ENCODE measurements around the gene KCNQ1. TPM values are rescaled to one million over a fixed set of nuclear protein-coding genes. Genes with fewer than 3 reads are reported as not detected.

KCNQ1 gene
- polyA plus RNA-seq, 10 donors = 1.2 to 3.6 (median 2.4) TPM

DNA sequence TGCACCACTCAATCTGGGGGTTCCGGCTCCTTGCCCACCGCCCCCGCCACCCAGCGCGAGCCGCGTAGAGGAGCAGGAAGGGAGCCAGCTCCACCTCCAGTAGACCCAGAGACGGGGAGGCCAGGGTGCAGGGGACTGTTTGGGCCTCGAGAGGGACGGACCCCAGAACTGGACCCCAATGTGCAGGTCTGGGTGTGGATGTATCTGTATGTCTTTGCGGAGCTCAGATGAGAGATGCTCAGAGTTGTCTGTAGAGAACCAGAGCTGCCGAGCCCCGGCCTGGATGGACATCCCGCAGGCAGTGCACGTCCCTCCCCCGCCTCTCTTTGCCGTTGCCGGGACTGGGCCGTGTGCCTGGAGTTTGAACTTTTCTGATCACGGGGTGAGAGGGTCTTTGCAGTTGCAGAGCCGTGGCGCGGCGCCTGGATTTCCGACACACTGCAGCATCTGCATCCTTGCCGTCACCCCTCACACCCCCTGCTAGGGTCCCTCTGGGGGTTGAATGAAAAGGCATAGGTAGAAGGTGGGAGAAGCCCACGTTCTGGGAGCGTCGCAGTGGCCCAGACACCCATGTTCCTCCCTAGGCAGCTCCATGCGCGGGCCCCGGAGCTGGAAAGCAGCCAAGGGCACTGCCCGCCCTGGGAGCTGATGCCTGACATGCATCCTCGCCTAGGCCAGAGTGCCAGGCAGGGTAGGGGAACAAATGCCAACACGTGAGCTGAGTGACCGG, 105.2 kb downstream of the KCNQ1 start:
- peak; percentile 20 to 83 (median 51) for DNase-seq

DNA sequence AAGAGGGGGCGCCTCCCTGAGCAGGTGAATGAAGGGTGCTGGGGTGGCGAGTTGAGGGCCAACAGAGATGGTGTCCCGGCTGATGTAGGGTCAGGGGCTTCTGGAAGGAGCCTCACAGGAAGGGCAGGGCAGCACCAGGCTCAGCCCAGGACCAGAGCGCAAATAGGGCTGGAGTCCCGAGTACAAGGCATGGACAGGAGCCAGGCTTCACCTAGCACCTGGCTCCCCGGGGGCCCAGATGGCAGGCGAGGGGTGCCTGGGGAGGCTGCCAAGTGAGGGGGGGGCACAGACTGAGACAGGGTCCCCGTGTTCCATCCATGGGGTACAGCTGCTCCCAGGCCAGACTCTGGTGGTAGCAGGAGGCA, 105.8 kb downstream of the KCNQ1 start:
- DNase-seq = no peak

DNA sequence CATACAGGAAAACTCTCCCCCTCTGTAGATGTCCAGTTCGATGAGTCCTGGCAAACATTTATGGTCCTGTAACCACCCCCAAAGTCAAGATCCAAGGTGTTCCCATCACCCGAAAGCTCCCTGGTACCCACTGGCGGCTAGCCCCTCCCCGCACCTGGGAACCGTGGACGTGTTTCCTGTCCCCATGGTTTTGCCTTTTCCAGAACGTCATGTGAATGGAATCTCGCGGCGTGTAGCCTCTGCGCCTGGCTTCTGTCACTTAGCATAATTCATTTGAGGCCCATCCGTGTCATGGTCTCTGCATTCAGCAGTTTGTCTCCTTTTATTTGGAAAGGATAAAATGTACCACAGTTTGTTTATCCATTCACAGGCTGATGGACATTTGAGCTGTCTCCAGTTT, 106.3 kb downstream of the KCNQ1 start:
- DNase-seq = no peak

DNA sequence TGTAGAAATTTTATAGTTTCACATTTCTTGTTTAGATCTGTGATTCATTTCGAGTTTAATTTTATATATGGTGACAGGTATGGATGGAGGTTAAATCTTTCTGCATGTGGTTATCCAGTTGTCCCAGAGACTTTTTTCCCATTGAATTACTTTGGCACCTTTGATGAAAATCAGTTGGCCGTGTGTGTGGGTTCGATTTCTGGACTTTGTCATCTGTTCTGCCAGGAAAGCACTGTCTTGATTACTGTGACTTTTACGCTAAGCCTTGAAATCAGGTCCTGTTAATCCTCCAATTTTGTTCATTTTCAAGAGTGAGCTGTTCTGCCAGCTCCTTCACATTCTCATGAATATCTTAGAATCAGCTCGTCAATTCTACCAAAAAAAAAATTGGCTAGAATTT, 107.4 kb downstream of the KCNQ1 start:
- no peak for DNase-seq

DNA sequence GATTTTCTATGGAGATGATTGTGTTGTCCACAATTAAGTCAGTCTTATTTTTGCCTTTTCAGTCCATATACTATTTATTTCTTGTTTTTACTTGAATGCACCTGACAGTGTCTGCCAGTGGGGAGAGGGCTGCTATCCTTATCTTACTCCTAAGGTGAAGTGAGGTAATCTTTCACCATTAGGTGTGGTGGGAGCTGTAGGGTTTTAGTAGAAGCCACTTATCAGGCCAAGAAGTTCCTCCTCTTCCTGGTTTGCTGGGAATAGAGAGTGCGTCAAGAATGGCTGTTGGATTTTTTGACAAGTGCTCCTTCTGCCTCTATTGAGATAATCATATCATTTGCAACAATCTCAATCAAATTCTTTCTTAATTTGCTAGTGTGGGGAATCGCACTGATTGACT, 108.4 kb downstream of the KCNQ1 start:
- no peak for DNase-seq

DNA sequence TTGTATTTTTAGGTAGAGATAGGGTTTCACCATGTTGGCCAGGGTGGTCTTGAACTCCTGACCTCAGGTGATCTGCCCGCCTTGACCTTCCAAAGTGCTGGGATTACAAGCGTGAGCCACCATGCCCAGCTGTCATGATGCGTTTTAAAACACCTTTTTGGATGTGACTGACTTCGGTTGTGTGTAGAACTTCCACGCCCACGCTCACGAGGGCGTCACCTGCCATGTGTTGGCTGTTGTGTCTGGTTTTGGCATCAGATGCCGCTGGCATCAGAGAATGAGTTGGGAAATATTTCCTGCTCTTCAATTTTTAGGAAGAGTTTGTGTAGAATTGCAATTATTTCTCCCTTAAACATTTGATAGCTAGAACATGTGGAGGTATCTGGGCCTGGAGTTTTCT, 109.1 kb downstream of the KCNQ1 start:
- no peak for DNase-seq

DNA sequence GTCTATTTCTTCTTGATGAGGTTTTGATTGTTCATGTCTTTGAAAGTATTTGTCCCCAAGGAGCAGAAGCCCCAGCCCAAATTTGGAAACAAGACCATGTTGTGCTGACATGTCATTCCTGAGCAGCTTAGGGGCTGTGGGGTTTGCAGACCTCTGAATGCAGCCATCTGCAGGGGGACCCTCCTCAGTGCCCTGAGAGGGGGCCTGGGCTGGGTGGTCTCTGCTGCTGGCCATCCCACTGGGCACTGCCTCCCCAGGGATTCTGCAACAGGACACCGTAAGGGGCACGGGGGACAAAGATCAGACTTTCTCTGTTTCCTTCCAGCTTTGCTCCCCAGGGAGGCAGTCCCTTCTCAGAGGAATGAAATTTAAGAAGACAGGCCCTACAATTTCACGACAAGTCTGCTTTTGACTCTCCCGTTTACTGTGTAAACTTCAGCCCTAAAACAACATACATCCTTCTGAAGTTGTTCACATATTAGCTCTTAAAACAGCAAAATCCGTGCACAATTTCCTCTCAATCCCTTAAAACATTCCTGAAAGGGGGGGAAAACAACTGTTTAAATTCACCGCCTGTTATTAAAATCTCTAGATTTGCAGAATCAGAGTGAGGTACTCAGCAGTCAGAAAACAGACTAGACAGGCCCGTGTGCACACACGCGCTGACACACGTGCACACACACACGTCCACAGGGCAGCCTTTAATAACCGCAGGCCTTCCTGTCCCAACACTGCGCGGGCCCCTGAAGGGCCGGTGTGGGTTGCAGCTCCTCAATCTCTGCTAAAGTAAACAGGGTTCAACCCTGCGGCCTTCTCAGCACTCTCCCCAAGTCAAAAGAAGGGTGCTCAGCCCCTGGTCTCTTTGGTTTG, 109.8 kb downstream of the KCNQ1 start:
- no peak for DNase-seq

DNA sequence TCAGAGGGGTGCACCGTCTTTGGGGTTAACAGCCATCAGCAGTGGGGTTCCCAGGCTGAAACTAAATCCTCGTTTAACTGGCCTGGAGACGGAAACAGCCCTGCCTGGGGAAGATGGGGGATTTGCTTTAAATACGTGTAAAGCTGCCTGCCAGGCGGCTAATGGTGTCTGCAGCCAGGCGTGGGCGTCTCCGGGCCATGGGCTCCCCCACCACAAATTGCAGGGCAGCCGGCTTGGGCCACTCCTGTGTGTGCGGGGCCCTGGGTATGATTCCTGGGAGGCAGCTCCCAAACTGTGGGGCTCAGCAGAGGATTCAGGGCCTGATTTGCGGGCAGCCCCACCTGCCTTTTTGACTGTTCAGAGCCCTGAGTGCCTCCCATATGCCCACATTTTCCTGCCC, 110.5 kb downstream of the KCNQ1 start:
- DNase-seq = no peak

DNA sequence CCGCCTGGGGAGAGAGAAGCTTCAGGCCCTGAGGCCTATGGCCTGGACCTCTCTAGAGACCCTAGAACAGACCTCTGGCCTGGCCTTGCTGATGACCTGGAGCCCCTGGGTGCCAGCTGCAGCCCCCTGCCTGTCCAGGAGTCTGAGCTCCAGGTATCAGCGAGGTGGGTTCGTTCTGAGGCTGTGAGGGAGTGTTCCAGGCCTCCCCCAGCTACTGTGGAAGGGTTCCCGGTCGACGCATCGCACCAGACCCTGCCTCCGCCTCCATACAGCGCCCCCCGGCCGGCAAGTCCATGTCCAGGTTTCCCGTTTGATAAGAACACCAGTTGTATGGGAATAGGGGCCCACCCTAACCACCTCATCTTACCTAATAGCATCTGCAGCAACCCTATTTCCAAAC, 111.1 kb downstream of the KCNQ1 start:
- DNase-seq = no peak

DNA sequence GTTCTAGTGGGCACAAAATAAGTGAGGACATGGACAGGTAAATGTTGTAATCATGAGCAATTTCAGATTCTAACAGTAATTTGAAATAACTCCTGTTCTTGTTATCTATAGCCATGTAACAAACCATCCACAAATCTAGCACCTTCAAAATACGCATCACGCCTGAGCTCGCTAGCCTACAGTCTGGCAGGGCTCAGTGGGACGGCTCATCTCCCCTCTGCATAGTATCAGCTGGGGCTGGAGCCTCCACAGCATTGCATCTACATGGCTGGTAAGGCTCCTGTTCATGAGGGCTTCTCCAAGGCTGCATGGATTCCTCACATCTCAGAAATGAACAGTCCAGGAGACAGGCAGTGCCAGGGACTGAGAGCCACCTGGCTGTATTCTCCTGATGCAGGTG, 112.6 kb downstream of the KCNQ1 start:
- DNase-seq = no peak

DNA sequence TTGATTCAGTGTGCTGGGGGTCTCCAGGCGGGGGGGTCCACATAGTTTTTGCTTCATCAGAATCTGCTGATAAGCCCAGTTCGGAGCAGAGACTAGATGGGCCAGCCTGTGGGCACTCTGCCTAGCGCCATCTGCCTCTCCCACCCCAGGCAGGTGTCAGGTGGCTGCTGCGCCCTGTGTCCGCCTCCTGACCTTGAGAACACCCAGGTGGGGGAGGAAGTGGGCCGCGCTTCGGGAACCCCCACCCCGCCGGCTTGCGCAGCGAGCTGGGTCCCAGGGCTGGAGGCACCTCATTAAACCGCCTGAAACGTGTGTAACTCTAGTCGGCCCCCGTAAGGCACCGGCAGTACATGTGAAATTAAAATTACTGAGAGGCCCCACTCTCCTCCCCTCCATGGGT, 113.6 kb downstream of the KCNQ1 start:
- DNase-seq = no peak

DNA sequence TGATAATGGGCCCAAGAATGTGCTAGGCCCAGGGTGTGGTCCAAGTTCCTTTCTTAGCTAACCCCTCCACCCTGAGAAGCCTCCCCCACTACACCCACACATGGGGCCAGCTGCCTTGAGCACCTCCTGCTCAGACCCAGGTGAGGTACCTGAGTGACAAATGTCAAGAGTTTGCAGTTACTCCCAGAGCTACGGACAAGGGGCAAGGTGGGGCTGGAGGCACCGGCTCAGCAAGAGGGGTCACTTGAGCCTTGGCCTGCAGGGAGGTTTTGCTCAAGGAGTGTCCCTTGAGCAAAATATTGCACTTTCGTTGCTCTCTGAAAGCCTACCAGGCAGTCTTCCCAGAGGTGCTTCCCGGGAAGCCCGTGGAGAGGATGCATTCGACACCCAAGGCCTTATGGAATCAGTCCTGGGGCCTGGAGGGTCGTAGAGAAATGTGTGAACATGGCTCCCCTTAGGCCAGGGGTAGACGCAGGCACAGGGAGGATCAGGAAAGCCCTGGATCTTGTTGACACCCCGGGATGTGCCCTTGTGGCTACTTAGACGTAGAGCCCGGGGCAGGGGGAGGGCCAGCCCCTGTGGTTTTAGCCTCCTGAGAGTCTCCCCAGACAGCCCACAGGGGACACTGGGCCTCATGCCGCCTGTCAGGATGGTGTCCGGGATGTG, 114.2 kb downstream of the KCNQ1 start:
- no peak for DNase-seq

DNA sequence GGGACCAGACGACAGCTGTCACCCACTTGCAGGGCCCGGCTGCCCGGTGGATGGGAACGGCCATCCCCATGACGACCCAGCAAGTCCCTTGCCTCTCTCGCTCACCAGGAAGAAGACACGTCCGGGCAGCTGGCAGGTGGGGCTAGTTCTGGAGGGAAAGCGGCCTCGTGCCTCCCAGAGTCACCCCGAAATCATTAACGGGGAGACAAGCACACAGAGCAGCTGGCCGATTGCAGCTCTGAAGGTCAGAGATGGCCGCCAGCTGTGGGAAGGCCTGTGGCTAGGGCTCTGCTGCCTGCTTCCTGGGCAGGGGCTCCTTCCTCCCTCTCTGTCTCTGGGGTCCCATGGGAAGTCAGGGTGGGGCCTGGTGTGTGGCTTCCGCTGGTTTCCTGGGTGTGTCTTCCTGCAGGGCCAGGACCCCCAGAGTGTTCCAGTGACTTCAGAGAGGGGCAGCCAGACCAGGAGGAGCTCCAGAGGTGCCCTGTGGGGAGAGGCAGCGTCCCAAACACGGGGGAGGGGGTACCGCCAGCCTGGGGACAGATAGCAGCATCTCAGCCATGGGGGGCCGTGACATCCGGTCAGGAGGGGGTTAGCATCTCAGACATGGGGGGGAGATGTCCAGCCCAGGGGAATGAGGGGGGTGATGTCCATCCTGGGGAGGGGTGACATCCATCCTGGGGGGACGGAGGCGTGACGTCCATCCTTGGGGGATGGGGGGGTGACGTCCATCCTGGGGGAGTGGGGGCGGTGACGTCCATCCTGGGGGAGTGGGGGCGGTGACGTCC, 114.9 kb downstream of the KCNQ1 start:
- no peak for DNase-seq

DNA sequence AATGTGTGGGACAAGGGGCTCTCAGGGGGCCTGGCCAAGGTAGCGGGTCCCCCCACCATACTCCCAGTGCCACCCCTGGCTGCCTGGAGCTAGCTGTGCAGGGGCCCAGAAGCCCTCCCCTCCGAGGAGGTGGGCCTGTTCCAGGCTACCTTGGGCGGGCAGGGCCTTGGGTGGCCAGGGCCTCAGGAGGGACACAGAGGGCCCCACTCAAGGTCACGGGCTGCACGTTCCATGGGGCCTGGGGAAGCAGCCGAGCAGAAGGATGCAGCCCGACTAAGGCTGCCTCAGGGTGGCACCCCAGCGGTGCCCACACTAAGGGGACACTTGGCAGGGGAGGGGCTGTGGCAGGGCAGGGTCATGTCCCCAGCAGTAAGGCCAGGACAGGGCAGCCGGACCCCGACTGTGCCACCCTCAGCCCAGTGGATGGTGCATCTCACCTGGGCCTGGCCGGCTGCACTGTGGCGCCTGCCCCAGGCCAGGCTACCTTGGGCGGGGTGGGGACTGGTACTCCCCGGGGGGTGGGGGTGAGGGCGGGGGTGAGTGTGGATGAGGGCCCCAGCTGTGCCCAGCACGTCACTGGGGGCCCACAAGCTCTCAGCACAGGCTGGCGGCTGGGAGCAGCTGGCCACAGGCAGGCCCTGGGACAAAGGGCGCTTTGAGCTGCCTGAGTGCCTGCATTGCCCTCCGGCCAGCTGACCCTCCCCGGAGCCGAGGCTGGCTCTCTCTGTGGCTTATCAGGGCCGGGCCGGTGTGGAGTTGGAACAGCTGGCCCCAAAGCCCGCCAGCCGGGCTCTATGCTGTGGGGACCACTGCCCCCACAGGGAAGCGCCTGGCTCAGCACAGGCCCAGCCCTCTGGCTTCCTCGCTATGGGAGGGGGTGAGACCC, 117.1 kb downstream of the KCNQ1 start:
- DNase-seq = no peak

DNA sequence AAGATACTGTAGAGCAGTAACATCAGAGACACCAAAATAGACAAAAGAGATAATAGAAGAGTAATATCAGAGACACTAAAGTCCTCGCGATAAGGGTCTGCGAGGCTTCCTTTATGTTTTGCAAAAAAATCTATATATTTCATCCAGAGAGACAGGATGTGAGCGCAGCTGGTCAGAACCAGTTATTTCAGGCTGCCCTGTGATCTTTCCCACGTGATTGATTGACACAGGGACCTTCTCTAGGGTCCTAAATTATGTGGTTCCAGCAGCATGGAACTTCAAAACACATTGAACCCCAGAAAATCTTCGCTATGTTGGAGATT, 118.0 kb downstream of the KCNQ1 start:
- DNase-seq = no peak

DNA sequence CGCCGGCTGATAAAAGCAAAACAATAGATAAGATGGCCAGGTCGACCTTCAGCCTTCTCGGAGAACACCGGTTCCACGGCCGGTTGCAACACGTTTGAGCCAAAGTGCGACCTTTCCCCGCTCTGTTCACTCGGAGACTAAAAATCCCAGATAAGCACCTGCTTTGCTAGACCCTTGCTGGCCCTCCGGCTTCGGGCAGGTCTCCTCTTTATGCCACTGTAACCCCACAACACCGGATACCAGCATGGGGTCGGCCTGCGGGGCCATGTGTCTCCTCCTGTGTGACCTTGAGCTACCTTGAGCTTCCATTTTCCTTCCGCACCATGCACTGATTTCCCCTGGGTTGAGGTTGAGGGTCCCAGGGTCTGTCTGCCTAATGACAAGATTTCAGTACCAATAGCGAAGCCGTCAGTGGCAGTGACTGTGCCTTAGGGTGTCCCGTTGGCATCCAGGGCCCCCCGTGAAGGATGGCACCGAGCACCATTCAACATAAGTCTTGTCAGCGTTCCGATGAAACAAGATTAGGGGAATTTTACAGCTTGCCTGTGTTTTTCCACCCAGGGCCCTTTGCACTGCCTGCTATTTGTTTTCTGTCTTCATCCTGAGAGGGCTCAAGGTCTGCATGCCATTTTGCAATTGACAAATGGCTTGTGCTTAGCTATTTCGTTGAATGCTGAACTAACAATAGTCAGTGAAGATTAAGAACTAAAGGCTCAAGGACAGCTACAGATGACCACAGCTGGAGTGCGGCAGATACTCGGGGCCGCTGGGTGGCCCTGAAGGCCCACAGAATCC, 118.6 kb downstream of the KCNQ1 start:
- DNase-seq = no peak

DNA sequence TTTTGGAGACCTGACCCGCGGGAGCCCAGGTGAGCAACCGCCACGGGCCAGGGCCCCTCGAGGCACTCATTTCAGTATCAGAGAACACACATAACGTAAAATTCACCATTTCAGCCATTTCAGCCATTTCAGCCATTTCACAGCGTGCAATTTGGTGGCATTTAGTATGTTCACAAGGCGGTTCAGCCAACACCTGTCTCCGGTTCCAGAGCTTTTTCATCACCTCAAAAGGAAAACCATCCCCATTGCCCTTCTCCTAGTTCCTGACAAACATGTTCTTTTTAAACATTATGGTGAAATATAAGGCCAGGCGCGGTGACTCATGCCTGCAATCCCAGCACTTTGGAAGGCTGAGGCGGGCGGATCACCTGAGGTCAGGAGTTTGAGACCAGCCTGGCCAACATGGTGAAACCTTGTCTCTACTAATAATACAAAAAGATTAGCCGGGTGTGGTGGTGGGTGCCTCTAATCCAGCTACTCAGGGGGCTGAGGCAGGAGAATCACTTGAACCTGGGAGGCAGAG, 119.3 kb downstream of the KCNQ1 start:
- no peak for DNase-seq

DNA sequence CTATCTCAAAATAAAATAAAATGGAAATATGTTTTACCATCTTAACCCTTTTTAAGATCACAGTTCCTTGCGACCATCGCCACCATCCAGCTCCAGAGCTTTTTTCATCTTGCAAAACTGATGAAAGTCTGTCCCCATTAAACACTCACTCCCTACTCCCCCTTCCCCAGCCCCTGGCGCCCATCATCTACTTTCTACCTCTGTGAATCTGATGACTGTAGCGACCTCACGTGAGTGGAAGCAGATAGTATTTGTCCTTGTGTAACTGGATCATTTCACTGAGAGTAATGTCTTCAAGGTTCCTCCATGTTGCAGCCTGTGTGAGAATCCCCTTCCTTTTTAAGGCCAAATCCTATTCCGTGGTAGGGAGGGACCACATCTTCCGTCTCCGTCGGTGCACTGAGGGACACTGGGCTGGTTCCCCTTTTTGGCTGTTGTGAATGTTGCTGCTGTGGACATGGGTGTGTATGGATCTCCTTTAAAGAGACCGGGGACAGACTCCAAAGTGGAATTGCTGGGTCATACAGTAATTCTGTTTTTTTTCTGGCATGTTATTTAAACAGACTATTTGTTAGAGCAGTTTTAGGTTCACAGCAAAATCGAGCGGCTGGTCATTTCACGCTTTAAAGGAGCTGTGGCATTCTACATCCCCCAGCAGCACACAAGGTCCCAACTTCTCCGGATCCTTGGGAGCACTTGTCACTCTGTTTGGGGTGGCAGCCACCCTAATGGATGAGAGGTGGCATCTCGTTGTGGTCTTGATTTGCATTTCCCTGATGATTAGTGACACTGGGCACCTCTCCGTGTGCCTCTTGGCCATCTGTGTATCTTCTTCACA, 120.0 kb downstream of the KCNQ1 start:
- no peak for DNase-seq

All from muscle of back (tissue), 11 donors.